ENCODE results near the gene RAVER1. TPM values are rescaled to one million over a fixed set of nuclear protein-coding genes. Genes with fewer than 3 reads are reported as not detected.
A peak's percentile ranks its signal among the peaks of the same experiment; 100 is the strongest.

RAVER1 gene
- total and polyA plus RNA-seq, 9 of the 15 experiments (the other 6 are each of a cell fraction or from before 2014, with no cell fraction given): 0.06 to 113 (median 7.0) TPM

GRCh38 chr19:10334588-10335351 lies 1.4 kb upstream of the RAVER1 start (continued):
- TF ChIP-seq, protein P1, sequence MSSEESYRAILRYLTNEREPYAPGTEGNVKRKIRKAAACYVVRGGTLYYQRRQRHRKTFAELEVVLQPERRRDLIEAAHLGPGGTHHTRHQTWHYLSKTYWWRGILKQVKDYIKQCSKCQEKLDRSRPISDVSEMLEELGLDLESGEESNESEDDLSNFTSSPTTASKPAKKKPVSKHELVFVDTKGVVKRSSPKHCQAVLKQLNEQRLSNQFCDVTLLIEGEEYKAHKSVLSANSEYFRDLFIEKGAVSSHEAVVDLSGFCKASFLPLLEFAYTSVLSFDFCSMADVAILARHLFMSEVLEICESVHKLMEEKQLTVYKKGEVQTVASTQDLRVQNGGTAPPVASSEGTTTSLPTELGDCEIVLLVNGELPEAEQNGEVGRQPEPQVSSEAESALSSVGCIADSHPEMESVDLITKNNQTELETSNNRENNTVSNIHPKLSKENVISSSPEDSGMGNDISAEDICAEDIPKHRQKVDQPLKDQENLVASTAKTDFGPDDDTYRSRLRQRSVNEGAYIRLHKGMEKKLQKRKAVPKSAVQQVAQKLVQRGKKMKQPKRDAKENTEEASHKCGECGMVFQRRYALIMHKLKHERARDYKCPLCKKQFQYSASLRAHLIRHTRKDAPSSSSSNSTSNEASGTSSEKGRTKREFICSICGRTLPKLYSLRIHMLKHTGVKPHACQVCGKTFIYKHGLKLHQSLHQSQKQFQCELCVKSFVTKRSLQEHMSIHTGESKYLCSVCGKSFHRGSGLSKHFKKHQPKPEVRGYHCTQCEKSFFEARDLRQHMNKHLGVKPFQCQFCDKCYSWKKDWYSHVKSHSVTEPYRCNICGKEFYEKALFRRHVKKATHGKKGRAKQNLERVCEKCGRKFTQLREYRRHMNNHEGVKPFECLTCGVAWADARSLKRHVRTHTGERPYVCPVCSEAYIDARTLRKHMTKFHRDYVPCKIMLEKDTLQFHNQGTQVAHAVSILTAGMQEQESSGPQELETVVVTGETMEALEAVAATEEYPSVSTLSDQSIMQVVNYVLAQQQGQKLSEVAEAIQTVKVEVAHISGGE (CRISPR knock-in tag; IDR thresholded peaks at IDR 0.05): no peak
- TF ChIP-seq ZNF445 (CRISPR knock-in tag; IDR thresholded peaks at IDR 0.05; ENCODE audit: low read depth) (no peak), CREBBP (IDR thresholded peaks at IDR 0.05; ENCODE audit: low read depth, low read length) (no peak), EZH2 (IDR thresholded peaks at IDR 0.05; ENCODE audit: borderline replicate concordance, low read depth, low read length) (no peak), ZNF586 (CRISPR knock-in tag; conservative IDR thresholded peaks at IDR 0.05) (no peak), NELFE (IDR thresholded peaks at IDR 0.05; ENCODE audit: insufficient read depth, insufficient read length) (no peak), REST (IDR thresholded peaks at IDR 0.05; ENCODE audit: borderline replicate concordance) (no peak), REST (CRISPR knock-in tag; IDR thresholded peaks at IDR 0.05; ENCODE audit: low read depth) (no peak), TBP (optimal IDR thresholded peaks at IDR 0.05; ENCODE audit: low read depth, low read length) (peak; percentile 28), ZNF263 (CRISPR knock-in tag; IDR thresholded peaks at IDR 0.05; ENCODE audit: borderline replicate concordance) (no peak), PCBP1 (IDR thresholded peaks at IDR 0.05; ENCODE audit: low read depth, low read length, poor library complexity, severe bottlenecking) (no peak), RBM22 (IDR thresholded peaks at IDR 0.05; ENCODE audit: low read depth, low read length, poor library complexity, severe bottlenecking) (no peak), NFRKB (IDR thresholded peaks at IDR 0.05; ENCODE audit: low read depth) (no peak), ZC3H4 (CRISPR knock-in tag; IDR thresholded peaks at IDR 0.05; ENCODE audit: borderline replicate concordance) (no peak), PURB (CRISPR knock-in tag; IDR thresholded peaks at IDR 0.05; ENCODE audit: low read depth) (no peak)

Measured in K562 (cell line).